GM06990 (cell line): ENCODE results near the gene HMOX2.

Source experiments
- DNase-seq: peaks from one replicate; pipeline ENCODE4 v3.0.0-alpha.2; 2011; ENCODE audit not compliant: insufficient read length; ENCODE audit errors: extremely low read depth
- H3K27me3 ChIP-seq: replicated peaks from 2 replicates; pipeline ENCODE4 v1.6.0; 2011; ENCODE audit warnings: low read length; ENCODE audit not compliant: control insufficient read depth, insufficient read depth
- H3K36me3 ChIP-seq: 2 replicates; pipeline ENCODE4 v1.5.1; 2011; ENCODE audit warnings: low read length; ENCODE audit not compliant: control insufficient read depth, insufficient read depth
- H3K4me3 ChIP-seq: replicated peaks from 2 replicates; pipeline ENCODE4 v1.5.1; 2011; ENCODE audit warnings: low read depth, mild to moderate bottlenecking, control low read depth, low read length
- TF ChIP-seq, protein P1 (sequence below): IDR thresholded peaks from 2 replicates; pipeline ENCODE4 v1.5.1; 2011; ENCODE audit warnings: low read length, control low read depth, mild to moderate bottlenecking, inconsistent platforms; ENCODE audit not compliant: insufficient read depth, poor library complexity, severe bottlenecking

Gene HMOX2

GRCh38 chr16:4443986-4444385 lies 32.2 kb upstream of the HMOX2 start:
- H3K36me3 ChIP-seq, result peaks cover 49% of the 10 kb centered on the region
- TF ChIP-seq, protein P1, sequence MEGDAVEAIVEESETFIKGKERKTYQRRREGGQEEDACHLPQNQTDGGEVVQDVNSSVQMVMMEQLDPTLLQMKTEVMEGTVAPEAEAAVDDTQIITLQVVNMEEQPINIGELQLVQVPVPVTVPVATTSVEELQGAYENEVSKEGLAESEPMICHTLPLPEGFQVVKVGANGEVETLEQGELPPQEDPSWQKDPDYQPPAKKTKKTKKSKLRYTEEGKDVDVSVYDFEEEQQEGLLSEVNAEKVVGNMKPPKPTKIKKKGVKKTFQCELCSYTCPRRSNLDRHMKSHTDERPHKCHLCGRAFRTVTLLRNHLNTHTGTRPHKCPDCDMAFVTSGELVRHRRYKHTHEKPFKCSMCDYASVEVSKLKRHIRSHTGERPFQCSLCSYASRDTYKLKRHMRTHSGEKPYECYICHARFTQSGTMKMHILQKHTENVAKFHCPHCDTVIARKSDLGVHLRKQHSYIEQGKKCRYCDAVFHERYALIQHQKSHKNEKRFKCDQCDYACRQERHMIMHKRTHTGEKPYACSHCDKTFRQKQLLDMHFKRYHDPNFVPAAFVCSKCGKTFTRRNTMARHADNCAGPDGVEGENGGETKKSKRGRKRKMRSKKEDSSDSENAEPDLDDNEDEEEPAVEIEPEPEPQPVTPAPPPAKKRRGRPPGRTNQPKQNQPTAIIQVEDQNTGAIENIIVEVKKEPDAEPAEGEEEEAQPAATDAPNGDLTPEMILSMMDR, result no peak
- H3K4me3 ChIP-seq, result no peak overlapping the region
- H3K27me3 ChIP-seq, result no peaks in the 10 kb centered on the region
- DNase-seq, result no peak

- H3K27me3 ChIP-seq, result no peaks in the 10 kb centered on the region
- no peak overlapping the region for H3K4me3 ChIP-seq
- DNase-seq, result no peak
- TF ChIP-seq, protein P1, result no peak
- peaks cover 35% of the 10 kb centered on the region for H3K36me3 ChIP-seq
Observed at GRCh38 chr16:4450430-4450829, 25.8 kb upstream of the HMOX2 start.

- H3K4me3 ChIP-seq, result no peak overlapping the region
- TF ChIP-seq, protein P1, result no peak
- DNase-seq, result no peak
- peaks cover 39% of the 10 kb centered on the region for H3K36me3 ChIP-seq
- H3K27me3 ChIP-seq, result no peaks in the 10 kb centered on the region
Observed at GRCh38 chr16:4450931-4451519, 25.2 kb upstream of the HMOX2 start.

GRCh38 chr16:4452674-4453073 lies 23.5 kb upstream of the HMOX2 start:
- Histone ChIP-seq H3K4me3 (no peak overlapping the region), H3K36me3 (peaks cover 36% of the 10 kb centered on the region), H3K27me3 (no peaks in the 10 kb centered on the region)
- TF ChIP-seq, protein P1, result no peak
- DNase-seq, result no peak

- Histone ChIP-seq H3K27me3 (no peaks in the 10 kb centered on the region), H3K4me3 (no peak overlapping the region), H3K36me3 (peaks cover 37% of the 10 kb centered on the region)
- TF ChIP-seq, protein P1, result no peak
- DNase-seq, result no peak
Observed at GRCh38 chr16:4454623-4455022, 21.6 kb upstream of the HMOX2 start.

DNA sequence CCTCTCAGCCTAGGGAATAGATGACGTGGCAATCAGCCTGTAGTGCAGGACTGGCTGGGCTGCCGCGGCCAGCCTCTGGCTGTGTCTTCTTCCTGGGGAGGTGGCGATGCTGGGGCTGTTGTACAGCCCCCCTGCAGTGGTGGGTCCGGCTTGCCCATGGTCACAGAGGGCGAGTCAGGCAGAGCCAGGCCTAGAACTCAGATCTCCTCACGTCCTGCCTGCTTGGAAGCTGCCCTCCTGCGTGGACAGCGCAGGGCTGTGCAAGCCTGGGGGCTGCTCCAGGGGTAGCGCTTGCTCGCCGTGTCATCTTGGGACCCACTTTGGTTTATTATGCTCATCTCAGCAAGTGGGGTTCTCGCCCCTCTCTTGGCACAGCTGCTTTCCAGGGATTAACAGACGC lies 21.1 kb upstream of the HMOX2 start:
- Histone ChIP-seq H3K4me3 (no peak overlapping the region), H3K36me3 (peaks cover 36% of the 10 kb centered on the region), H3K27me3 (no peaks in the 10 kb centered on the region)
- TF ChIP-seq, protein P1, result no peak
- DNase-seq, result no peak
